GM12892 (cell line): ENCODE data around the gene MORN4.
"Not testable (repeated sequence)": the region's sequence is repeated elsewhere in the genome, so short reads cannot be mapped to it uniquely, and the experiment has no call there.

Experiments
- DNase-seq: peaks from one replicate; pipeline ENCODE4 v3.0.0; 2011; ENCODE audit not compliant: insufficient read length
- FAIRE-seq: peaks from 2 replicates; lab custom pipeline; 2011; peaks lifted over from hg19 to GRCh38; lab: Jason Lieb, UNC
- POLR2A ChIP-seq: IDR thresholded peaks from 2 replicates; pipeline ENCODE4 v1.6.1; 2011; ENCODE audit warnings: low read depth, low read length, control low read depth
- POLR2AphosphoS5 ChIP-seq: IDR thresholded peaks from 2 replicates; pipeline ENCODE4 v1.6.1; 2011; ENCODE audit warnings: low read depth, low read length, control low read depth
- TAF1 ChIP-seq: IDR thresholded peaks from 2 replicates; pipeline ENCODE4 v1.6.1; 2011; ENCODE audit warnings: low read depth, mild to moderate bottlenecking, control low read depth, low read length, borderline replicate concordance

The MORN4 gene

DNA sequence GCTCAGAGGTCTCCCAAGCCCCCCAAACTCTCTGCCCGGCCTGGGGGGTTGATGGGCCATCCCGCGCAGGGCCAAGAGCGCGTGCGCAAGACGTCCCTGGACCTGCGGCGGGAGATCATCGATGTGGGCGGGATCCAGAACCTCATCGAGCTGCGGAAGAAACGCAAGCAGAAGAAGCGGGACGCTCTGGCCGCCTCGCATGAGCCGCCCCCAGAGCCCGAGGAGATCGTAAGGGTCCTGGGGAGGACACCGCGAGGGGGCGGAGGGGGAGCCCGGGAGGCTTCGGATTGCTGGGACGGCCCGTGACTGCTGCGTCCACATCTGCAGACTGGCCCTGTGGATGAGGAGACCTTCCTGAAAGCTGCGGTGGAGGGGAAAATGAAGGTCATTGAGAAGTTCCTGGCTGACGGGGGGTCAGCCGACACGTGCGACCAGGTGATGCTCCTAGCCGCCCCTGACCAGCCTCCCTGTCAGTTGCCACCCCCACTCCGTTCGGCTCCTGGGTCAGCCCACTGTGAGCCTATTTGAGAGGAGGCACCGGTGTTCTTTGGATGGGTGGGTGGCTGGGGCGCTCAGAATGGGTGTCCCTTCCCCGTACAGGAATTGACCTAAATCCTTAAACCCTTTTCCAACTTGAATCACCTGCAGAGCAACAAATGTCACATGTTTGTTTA lies 55.0 kb downstream of the MORN4 start:
- DNase-seq (no peak), FAIRE-seq (no peak)
- TF ChIP-seq POLR2A = no peak
- no peak for TF ChIP-seq TAF1
- TF ChIP-seq POLR2AphosphoS5 = no peak

GRCh38 chr10:97577701-97578100 lies 55.6 kb downstream of the MORN4 start:
- TF ChIP-seq POLR2A = no peak
- TF ChIP-seq TAF1 = no peak
- no peak for TF ChIP-seq POLR2AphosphoS5
- FAIRE-seq = no peak
- DNase-seq = no peak

GRCh38 chr10:97576487-97576886 lies 56.8 kb downstream of the MORN4 start:
- not testable (repeated sequence) for FAIRE-seq, DNase-seq

DNA sequence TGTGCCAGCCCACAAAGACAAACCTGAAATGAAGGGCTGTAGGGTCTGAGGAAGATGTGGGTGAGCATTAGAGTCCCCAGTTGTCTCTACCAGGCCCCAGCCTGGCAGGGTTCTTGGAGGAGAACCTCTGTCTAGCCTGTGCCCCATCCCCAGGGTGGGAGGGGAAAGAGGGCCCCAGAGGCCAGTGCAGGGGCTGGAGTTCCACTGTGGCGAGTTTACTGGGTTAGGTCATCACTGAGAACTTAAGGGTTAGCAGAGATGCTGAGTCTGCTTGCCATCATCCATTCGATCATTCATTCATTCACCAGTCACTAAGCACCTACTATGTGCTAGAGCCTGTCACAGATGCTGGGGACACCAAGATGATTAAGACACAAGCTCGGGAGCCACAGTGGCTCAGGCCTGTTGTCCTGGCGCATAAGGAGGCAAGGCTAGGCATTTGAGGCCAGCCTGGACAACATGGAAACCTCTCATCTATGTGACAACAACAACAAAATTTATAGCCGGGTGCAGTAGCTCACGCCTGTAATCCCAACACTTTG lies 58.1 kb downstream of the MORN4 start:
- FAIRE-seq (no peak), DNase-seq (no peak)
- TF ChIP-seq TAF1 (no peak), POLR2AphosphoS5 (no peak), POLR2A (no peak)

DNA sequence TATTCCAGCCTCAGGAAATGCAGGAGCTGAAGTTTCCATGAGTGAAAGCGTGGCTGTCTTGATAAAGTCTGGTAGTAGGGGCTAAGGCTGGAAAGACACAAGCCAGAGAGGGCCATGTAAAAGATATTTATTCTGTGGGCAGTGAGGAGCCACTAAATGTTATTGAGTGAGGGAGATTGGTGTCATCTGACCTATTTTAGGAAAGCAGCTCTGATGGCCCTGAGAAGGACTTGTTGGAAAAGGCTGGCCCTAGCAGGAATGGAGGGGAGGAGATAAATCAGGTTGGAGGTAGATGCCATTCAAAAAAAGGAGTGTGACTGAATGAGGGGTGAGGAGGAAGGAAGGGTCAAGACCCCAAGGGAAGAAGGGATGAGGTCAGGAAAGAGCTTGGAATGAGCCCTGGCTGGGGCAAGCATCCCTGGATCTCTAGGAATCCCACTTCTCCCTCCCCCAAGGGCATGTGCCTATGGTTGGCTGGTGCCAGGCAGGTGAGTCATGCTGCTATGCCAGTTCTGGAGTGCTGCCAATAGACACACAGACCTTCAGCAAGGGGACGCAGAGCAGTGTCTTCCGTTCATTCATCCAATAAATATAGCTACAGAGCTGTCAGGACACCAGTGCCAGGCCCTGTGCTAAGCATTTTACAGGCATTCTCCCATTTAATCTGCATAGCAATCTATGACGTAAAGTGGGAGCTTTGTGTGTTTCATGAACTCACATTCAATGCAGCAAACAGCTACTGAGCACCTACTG lies 58.8 kb downstream of the MORN4 start:
- DNase-seq = no peak
- no peak for FAIRE-seq
- TF ChIP-seq POLR2AphosphoS5 (no peak), POLR2A (no peak), TAF1 (no peak)

GRCh38 chr10:97573672-97574071 lies 59.6 kb downstream of the MORN4 start:
- FAIRE-seq (no peak), DNase-seq (no peak)
- no peak for TF ChIP-seq TAF1
- TF ChIP-seq POLR2A = no peak
- no peak for TF ChIP-seq POLR2AphosphoS5

- TF ChIP-seq POLR2A (no peak), TAF1 (no peak), POLR2AphosphoS5 (no peak)
- DNase-seq = no peak
- FAIRE-seq = no peak
Measured at GRCh38 chr10:97573021-97573420, 60.3 kb downstream of the MORN4 start.

GRCh38 chr10:97572214-97572989 lies 60.9 kb downstream of the MORN4 start, which contains the start of gene ANKRD2:
ANKRD2 (plus strand) TSS chr10:97572779; CDS start chr10:97572789, 10 bp downstream.
- FAIRE-seq (peak; percentile 94), DNase-seq (peak; percentile 77)
- no peak for TF ChIP-seq POLR2AphosphoS5
- no peak for TF ChIP-seq POLR2A
- no peak for TF ChIP-seq TAF1

DNA sequence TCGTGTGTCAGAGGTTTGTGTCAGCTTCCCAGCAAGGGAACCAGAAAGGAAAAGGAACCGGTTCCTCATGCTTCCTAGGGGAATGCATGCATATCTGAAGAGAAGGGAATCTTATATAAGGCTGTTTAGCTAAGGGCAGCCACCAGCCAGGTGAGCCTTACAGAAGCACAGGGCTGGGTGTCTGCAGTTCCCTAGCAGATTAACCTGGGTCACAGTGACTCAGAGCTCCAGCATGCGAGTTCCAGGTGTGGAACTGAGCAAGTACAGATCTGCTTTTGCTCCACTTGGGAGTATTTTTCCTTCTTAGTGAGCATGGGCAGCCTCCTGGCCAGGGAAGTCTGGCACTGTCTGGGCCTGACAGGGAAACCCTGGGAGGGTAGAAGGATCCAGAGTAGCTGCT lies 61.7 kb downstream of the MORN4 start:
- no peak for FAIRE-seq
- TF ChIP-seq TAF1 = no peak
- no peak for TF ChIP-seq POLR2AphosphoS5
- no peak for TF ChIP-seq POLR2A
- no peak for DNase-seq

DNA sequence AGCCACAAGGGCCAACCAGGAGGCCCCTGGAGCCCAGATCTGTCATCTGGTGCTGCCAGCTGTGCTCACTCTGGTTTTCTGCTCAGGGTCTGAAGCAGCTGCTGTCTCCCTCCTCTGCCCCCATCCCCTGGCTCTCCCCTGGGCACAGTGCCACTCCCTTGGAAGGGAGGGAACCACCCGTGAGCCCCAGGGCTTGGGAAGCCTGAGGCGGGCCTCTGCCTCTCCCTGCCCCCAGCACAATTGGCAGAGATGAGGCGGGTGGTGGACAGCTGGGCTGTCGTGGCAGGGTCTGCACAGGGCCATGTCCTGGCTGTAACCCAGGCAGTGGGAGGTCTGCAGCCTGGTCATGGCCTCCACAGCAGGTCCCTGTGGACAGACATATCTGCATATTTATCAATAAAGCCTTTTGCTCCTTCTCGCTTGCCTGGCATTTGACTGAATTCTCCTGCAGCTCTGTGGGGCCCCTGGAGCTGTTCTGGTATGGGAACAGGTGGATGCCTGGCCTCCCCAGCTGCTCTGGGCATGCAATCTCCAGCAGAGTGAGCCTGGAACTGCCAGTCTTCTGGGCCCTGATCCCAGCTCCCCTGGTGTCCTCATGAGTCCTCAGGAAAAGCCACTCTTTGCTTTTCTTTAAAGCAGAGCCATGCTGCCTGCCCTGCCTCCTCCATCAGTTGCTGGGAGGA lies 62.4 kb downstream of the MORN4 start:
- DNase-seq (no peak), FAIRE-seq (no peak)
- TF ChIP-seq POLR2AphosphoS5 (no peak), POLR2A (no peak), TAF1 (no peak)

GRCh38 chr10:97570146-97570788 lies 63.0 kb downstream of the MORN4 start:
- TF ChIP-seq POLR2A (no peak), TAF1 (no peak), POLR2AphosphoS5 (no peak)
- no peak for DNase-seq
- no peak for FAIRE-seq

DNA sequence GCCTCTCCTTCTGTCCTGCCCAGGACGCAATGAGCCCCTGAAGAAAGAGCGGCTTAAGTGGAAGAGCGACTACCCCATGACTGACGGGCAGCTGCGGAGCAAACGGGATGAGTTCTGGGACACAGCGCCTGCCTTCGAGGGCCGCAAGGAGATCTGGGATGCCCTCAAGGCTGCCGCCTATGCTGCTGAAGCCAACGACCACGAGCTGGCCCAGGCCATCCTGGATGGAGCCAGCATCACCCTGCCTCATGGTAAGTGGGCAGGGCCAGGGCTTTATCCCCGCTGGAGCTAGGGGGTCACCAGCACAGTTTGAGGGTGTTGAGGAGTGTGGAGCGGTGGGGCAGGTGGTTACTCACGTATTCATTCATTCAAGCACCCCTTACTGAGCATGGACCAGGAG lies 65.4 kb downstream of the MORN4 start:
- DNase-seq (no peak), FAIRE-seq (no peak)
- TF ChIP-seq POLR2A = no peak
- no peak for TF ChIP-seq TAF1
- TF ChIP-seq POLR2AphosphoS5 = no peak
